T-helper 1 cell treated with Interleukin-12 subunit alpha and Interleukin-12 subunit beta and Interleukin-4 antibody, amounts not matched to agents 30 ng/mL and 1 ng/mL, for 36 hours (primary cell): Measurements from ENCODE around the gene TNFAIP3. TPM values are rescaled to one million over a fixed set of nuclear protein-coding genes. Genes with fewer than 3 reads are reported as not detected.

Experiments
- intact Hi-C: fragments of 100-400 bp; cut with micrococcal nuclease; formaldehyde crosslinking; loops from one replicate; pipeline ENCODE4 v1.15.1; 2024
- total RNA-seq: library from RNA; stranded (reverse); gene quantifications from 2 replicates; pipeline ENCODE4 v1.2.3, GENCODE V29; 2022

The TNFAIP3 gene
- total RNA-seq, 1 donor from 2014 or later = 184 TPM

DNA sequence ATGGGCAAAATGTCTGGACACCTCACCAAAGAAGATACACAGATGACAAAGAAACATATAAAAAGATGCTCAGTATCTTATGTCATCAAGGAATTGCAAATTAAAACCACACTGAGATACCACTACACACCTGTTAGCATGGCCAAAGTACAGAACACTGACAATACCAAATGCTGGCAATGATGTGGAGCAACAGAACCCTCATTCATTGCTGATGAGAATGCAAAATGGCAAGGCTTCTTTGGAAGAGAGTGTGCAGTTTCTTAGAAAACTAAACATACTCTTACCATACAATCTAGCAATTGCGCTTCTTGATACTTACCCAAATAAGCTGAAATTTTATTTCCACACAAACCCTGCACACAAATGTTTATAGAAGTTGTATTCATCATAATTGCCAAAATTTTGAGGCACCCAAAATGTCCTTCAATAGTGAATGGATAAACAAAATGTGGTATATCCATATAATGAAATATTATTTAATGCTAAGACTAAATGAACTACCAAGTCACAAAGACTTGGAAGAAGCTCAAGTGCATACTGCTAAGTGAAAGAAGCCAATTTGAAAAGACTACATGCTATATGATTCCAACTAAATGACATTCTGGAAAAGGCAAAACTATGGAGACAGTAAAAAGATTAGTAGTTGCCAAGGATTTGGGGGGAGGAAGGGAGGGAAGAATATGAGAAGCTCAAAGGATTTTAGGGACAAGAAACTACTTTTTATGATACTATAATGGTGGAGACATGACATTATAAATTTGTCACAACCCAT, 50.7 kb downstream of the TNFAIP3 start:
- intact Hi-C loops = no loop called here

DNA sequence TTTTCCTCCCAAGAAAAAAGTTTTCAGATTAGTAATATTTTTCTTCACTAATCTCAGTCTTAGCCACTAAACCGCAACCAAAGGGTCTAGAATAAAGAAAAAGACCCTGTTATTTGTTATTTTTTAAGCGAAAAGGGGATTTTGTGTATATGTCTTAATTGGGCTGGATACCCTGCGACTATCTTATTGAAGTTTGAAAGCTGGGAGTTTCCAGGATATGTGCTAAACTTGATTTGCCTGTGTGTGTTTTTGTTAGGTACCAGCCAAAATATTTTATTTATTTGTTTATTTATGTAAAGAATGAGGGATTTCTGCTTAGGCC, 52.4 kb downstream of the TNFAIP3 start:
- intact Hi-C loops = no loop called here

DNA sequence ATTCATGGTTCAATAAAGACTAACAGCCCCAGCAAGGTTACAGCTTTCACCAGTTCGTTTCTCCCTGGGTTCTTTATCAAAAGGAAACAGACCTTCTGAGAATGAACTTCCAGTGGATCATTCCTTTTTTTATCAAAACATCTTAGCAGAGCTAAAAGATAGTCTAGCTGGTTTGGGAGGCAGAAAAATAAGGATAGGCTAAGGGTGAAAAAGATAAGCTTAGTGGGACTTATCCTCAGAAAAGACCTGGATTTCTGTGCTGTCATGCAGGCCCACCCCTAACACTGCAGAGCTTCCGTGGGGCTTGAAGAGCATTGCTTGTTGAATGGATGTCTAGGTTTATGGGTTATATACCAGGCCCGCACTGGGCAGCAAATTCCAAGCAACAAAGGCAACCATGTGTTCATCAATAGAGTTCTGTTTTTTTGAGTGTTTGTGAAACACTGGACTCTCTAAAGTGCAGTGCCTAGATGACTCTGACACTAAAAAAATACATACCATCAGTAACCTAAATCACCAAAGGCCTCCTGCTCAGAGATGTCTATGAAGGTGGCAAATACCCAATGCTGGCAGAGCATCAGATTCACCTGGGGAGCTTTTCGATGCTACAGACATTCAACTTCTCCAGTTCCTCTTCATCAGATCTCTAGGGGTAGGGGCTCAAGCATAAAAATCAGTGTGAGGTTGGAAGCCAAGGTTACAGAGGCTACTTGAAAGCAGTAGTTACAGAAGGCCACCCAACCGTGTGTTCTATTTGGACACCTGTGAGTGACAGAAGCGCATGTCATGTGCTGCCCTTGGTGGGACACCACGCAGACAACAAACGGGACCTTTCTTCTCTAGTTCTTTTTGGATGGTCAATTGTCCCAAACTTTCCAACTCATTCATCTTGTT, 53.0 kb downstream of the TNFAIP3 start:
- intact Hi-C loops = no loop called here

DNA sequence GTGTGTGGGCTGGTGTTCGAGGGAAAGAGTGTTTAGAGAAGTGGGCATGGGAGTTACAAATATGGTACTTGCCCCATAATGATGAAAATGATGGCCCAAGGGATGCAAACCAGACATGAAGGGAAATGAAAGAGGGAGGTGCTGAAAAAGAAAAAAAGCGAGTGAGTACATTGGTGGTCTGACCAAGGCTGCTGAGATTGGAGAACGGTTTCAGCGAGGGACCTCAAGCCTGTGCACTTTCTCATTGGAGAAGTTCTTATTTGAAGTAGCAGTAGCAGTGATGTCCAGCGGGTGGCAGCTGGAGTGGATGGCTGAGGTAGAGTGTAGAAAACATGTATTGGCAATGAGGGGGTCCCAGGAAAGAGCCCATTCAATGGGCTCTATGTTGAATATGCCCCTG, 54.8 kb downstream of the TNFAIP3 start:
- intact Hi-C loops = no loop called here

- intact Hi-C loops = no loop called here
Observed at GRCh38 chr6:137923866-137924653, 57.0 kb downstream of the TNFAIP3 start.

DNA sequence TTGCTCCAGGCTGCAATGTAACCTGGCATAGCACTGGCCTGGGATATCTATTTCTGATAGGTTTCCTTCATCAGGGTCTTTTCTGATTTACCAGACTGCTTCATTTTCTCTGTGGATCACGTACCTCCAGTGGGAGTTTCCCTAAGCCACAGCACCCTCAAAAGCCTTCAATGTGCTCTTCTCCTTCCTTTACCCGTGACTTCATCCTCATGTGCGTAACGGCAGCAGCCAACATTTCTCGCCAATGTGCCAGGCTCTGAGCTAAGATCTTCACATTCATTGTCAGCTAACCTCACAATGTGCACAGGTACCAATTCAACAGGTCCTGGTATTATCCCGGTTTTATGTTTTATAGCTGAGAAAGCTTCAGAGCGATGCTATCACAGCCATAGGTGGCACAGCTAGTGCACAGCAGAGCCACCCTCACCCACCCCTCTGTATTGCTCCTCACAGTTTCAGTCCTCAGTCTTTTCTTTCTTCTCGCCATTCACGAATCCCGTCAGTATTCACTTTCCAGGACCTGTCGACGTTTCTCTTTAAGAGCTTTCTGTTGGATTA, 58.2 kb downstream of the TNFAIP3 start:
- intact Hi-C loops = no loop called here

DNA sequence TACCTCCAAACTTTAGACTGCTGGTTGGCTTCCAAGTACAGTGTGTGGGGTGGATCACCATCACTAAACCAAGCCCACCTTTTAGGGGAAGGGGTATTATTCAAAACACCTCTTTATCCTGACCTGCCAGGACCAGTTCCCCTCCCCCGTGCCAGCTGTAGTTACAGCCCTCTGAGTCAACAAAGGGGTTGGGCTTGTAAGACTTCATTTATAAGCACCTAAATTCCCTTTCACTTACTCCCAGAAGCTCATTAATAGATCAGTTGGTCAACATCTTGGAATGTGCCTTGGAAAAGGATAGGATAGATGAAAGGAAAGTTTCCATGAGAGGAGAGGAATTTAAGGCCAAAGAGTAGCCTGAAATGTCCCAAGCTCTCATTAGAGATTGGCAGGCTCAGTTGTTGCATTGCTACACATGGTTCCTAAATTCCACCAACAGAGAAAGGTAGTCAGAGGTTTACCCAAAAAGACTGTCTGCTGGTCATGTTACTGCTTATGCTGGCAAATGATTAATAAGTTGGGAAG, 59.2 kb downstream of the TNFAIP3 start:
- intact Hi-C loops = loop anchor here (2.0 kb wide), 2 partner anchors 43 to 101 kb away; no protein-coding TSS in a partner anchor

GRCh38 chr6:137926985-137927384, 59.9 kb downstream of the TNFAIP3 start:
- intact Hi-C loops = loop anchor here (1.0 to 2.0 kb wide), 5 partner anchors 18 to 219 kb away; no protein-coding TSS in a partner anchor

- intact Hi-C loops = loop anchor here (1.0 to 2.0 kb wide), 8 partner anchors 13 to 219 kb away; no protein-coding TSS in a partner anchor
Observed at GRCh38 chr6:137927777-137928218, 60.7 kb downstream of the TNFAIP3 start.

GRCh38 chr6:137928286-137928685, 61.2 kb downstream of the TNFAIP3 start:
- intact Hi-C loops = loop anchor here (1.0 kb wide), 3 partner anchors 12 to 55 kb away; no protein-coding TSS in a partner anchor

GRCh38 chr6:137931849-137932465, 64.9 kb downstream of the TNFAIP3 start:
- intact Hi-C loops = no loop called here

Other genes with a start within 250 kb of the TNFAIP3 start
- gene PERP, start 240.2 kb downstream of the TNFAIP3 start, total RNA-seq = 7.0 and 7.4 TPM in 2 replicates